GM23248 (cell line): Measurements from ENCODE around the gene PIK3R1. TPM values are rescaled to one million over a fixed set of nuclear protein-coding genes. Genes with fewer than 3 reads are reported as not detected.

ENCODE experiments used
- DNase-seq: peaks from one replicate; pipeline ENCODE4 v3.0.0-alpha.2; 2015
- H2AFZ ChIP-seq: fragments of 200-600 bp; sonication (generic); 2 replicates; pipeline ENCODE4 v1.6.1; 2016; ENCODE audit warnings: antibody characterized with exemption
- H3F3A ChIP-seq: fragments of 200-600 bp; sonication (generic); 2 replicates; pipeline ENCODE4 v1.6.1; 2016; ENCODE audit warnings: mild to moderate bottlenecking, antibody characterized with exemption, mixed run types; ENCODE audit not compliant: insufficient read depth
- H3K27ac ChIP-seq: fragments of 200-600 bp; sonication (generic); 2 replicates; pipeline ENCODE4 v1.5.1; 2016; ENCODE audit warnings: mild to moderate bottlenecking
- H3K27me3 ChIP-seq: fragments of 200-600 bp; sonication (generic); replicated peaks from 2 replicates; pipeline ENCODE4 v1.6.1; 2016; ENCODE audit warnings: mild to moderate bottlenecking; ENCODE audit not compliant: insufficient read depth
- H3K36me3 ChIP-seq: fragments of 200-600 bp; sonication (generic); 2 replicates; pipeline ENCODE4 v1.6.1; 2016; ENCODE audit warnings: low read depth, mild to moderate bottlenecking
- H3K4me1 ChIP-seq: fragments of 200-600 bp; sonication (generic); 2 replicates; pipeline ENCODE4 v1.6.1; 2016; ENCODE audit warnings: mild to moderate bottlenecking; ENCODE audit not compliant: insufficient read depth
- H3K4me2 ChIP-seq: fragments of 200-600 bp; sonication (generic); one replicate; pipeline ENCODE4 v1.6.1; 2016; ENCODE audit warnings: mild to moderate bottlenecking; ENCODE audit not compliant: unreplicated experiment
- H3K4me3 ChIP-seq: fragments of 200-600 bp; sonication (generic); 2 replicates; pipeline ENCODE4 v1.5.1; 2016; ENCODE audit warnings: mild to moderate bottlenecking
- H3K79me2 ChIP-seq: fragments of 200-600 bp; sonication (generic); 2 replicates; pipeline ENCODE4 v1.6.1; 2016; ENCODE audit warnings: mild to moderate bottlenecking; ENCODE audit not compliant: insufficient read depth
- H3K9ac ChIP-seq: fragments of 200-600 bp; sonication (generic); 2 replicates; pipeline ENCODE4 v1.6.1; 2016; ENCODE audit warnings: mild to moderate bottlenecking
- H3K9me2 ChIP-seq: fragments of 200-600 bp; sonication (generic); 2 replicates; pipeline ENCODE4 v1.6.1; 2016; ENCODE audit warnings: mixed run types, mild to moderate bottlenecking, moderate library complexity; ENCODE audit not compliant: insufficient read depth
- H3K9me3 ChIP-seq: fragments of 200-600 bp; sonication (generic); one replicate; pipeline ENCODE4 v1.6.1; 2017; ENCODE audit warnings: low read depth
- H4K20me1 ChIP-seq: fragments of 200-600 bp; sonication (generic); 2 replicates; pipeline ENCODE4 v1.6.0; 2016; ENCODE audit not compliant: insufficient read depth
- EZH2 ChIP-seq: fragments of 200-600 bp; sonication (generic); IDR thresholded peaks from 2 replicates; pipeline ENCODE4 v1.6.1; 2018; ENCODE audit warnings: antibody characterized with exemption, mild to moderate bottlenecking; ENCODE audit not compliant: insufficient read depth, poor library complexity, severe bottlenecking
- EZH2phosphoT487 ChIP-seq: fragments of 200-600 bp; sonication (generic); IDR thresholded peaks from 2 replicates; pipeline ENCODE4 v1.6.1; 2018; ENCODE audit warnings: antibody characterized with exemption, moderate library complexity, mild to moderate bottlenecking, low read depth; ENCODE audit not compliant: insufficient read depth
- WGBS, 2 experiments: methylation state at CpG; one replicate each; pipeline ENCODE4 v1.1.6; 2015 to 2017; ENCODE audit warnings: low lambda C conversion rate in 2 of 2, low coverage in 1 of 2; ENCODE audit errors: missing lambda C conversion rate in 2 of 2; 5-methylcytosine and 5-hydroxymethylcytosine counted together
- in situ Hi-C: fragments of 300-500 bp; cut with MboI; formaldehyde crosslinking; loops from 2 replicates; pipeline ENCODE4 v1.15.0; 2020
- polyA plus RNA-seq: library from polyadenylated mRNA; unstranded; fragments of >200 nt; fragmentation: Nextera tagmentation; extraction: Ambion mirVana; gene quantifications from 2 replicates; pipeline ENCODE4 v1.2.1, GENCODE V29; 2016
- total RNA-seq: library from RNA; depleted of rRNA; stranded (reverse); fragments of >200 nt; shearing (Covaris generic); gene quantifications from 2 replicates; pipeline ENCODE4 v1.2.3, GENCODE V29; 2014

The PIK3R1 gene
- total and polyA plus RNA-seq, 2 experiments from 2014 or later = 8.4 to 14.4 TPM

- in situ Hi-C loops = no loop called here
- no peak overlapping the region for H3K4me2 ChIP-seq
These were observed 89.8 kb downstream of the PIK3R1 start for GRCh38 chr5:68305223-68305870.

GRCh38 chr5:68306361-68307014, 90.9 kb downstream of the PIK3R1 start:
- Histone ChIP-seq H4K20me1 (no peaks in the 10 kb centered on the region), H3K4me2 (no peak overlapping the region), H3K9me3 (no peaks in the 10 kb centered on the region), H2AFZ (no peak overlapping the region), H3F3A (peaks cover 5% of the 10 kb centered on the region; the same call in 1 of the 2 replicates), H3K4me1 (peaks cover 6% of the 10 kb centered on the region), H3K9me2 (no peaks in the 10 kb centered on the region), H3K27me3 (no peaks in the 10 kb centered on the region), H3K4me3 (no peak overlapping the region), H3K27ac (no peak overlapping the region), H3K79me2 (no peaks in the 10 kb centered on the region), H3K9ac (no peak overlapping the region), H3K36me3 (0 out of 2 replicates have a peak, but pooled peaks cover 3% of the 10 kb centered on the region)
- no peak for DNase-seq
- 64 to 69% methylated on average over 7 of the region's 7 CpGs for WGBS, 2 experiments
- in situ Hi-C loops = no loop called here
- no peak for TF ChIP-seq EZH2
- no peak for TF ChIP-seq EZH2phosphoT487

More at GRCh38 chr5:68305223-68305870, 89.8 kb downstream of the PIK3R1 start:
- Histone ChIP-seq H2AFZ (no peak overlapping the region), H3K36me3 (0 out of 2 replicates have a peak, but pooled peaks cover 3% of the 10 kb centered on the region), H3K9me3 (no peaks in the 10 kb centered on the region), H4K20me1 (no peaks in the 10 kb centered on the region), H3K79me2 (no peaks in the 10 kb centered on the region), H3K9ac (no peak overlapping the region), H3F3A (peaks cover 5% of the 10 kb centered on the region; the same call in 1 of the 2 replicates), H3K9me2 (no peaks in the 10 kb centered on the region), H3K27me3 (no peaks in the 10 kb centered on the region), H3K4me3 (no peak overlapping the region), H3K4me1 (peaks cover 6% of the 10 kb centered on the region), H3K27ac (no peak overlapping the region)
- WGBS, 2 experiments = 63 to 67% methylated on average over 1 of the region's 1 CpG
- DNase-seq = no peak
- TF ChIP-seq EZH2phosphoT487 = no peak

GRCh38 chr5:68313336-68313735, 97.8 kb downstream of the PIK3R1 start:
- TF ChIP-seq EZH2 = no peak
- TF ChIP-seq EZH2phosphoT487 = no peak
- H3K27me3 ChIP-seq = no peaks in the 10 kb centered on the region
- no peaks in the 10 kb centered on the region for H3K4me1 ChIP-seq
- 78 to 87% methylated on average over 2 of the region's 2 CpGs for WGBS, 2 experiments
- no peaks in the 10 kb centered on the region for H3K36me3 ChIP-seq
- no peak for DNase-seq
- no peaks in the 10 kb centered on the region for H3K9me3 ChIP-seq
- no peak overlapping the region for H3K27ac ChIP-seq
- 0 out of 2 replicates have a peak, but pooled peaks cover 2% of the 10 kb centered on the region for H3F3A ChIP-seq
- in situ Hi-C loops = no loop called here
- H3K9me2 ChIP-seq = no peaks in the 10 kb centered on the region
- no peaks in the 10 kb centered on the region for H4K20me1 ChIP-seq
- no peak overlapping the region for H2AFZ ChIP-seq
- no peak overlapping the region for H3K4me3 ChIP-seq
- H3K9ac ChIP-seq = no peak overlapping the region
- no peaks in the 10 kb centered on the region for H3K79me2 ChIP-seq
- no peak overlapping the region for H3K4me2 ChIP-seq

- Histone ChIP-seq H3K9ac (no peak overlapping the region), H3K79me2 (no peaks in the 10 kb centered on the region), H3K9me2 (no peaks in the 10 kb centered on the region), H3K9me3 (no peaks in the 10 kb centered on the region), H3K27me3 (no peaks in the 10 kb centered on the region), H3K27ac (no peak overlapping the region), H4K20me1 (no peaks in the 10 kb centered on the region), H3K4me1 (peaks cover 7% of the 10 kb centered on the region), H3F3A (peaks cover 13% of the 10 kb centered on the region), H2AFZ (no peak overlapping the region), H3K36me3 (no peaks in the 10 kb centered on the region), H3K4me2 (no peak overlapping the region), H3K4me3 (no peak overlapping the region)
- TF ChIP-seq EZH2phosphoT487 (no peak), EZH2 (no peak)
- no peak for DNase-seq
- in situ Hi-C loops = no loop called here
- 58 to 78% methylated on average over 2 of the region's 2 CpGs for WGBS, 2 experiments
These were observed 98.9 kb downstream of the PIK3R1 start for GRCh38 chr5:68314465-68314864.
